GM23248 (cell line): ENCODE data around the gene PHACTR4. TPM values are rescaled to one million over a fixed set of nuclear protein-coding genes. Genes with fewer than 3 reads are reported as not detected.

Experiments used
- DNase-seq: peaks from one replicate; pipeline ENCODE4 v3.0.0-alpha.2; 2015
- H2AFZ ChIP-seq: fragments of 200-600 bp; sonication (generic); 2 replicates; pipeline ENCODE4 v1.6.1; 2016; ENCODE audit warnings: antibody characterized with exemption
- H3F3A ChIP-seq: fragments of 200-600 bp; sonication (generic); 2 replicates; pipeline ENCODE4 v1.6.1; 2016; ENCODE audit warnings: mild to moderate bottlenecking, antibody characterized with exemption, mixed run types; ENCODE audit not compliant: insufficient read depth
- H3K27ac ChIP-seq: fragments of 200-600 bp; sonication (generic); 2 replicates; pipeline ENCODE4 v1.5.1; 2016; ENCODE audit warnings: mild to moderate bottlenecking
- H3K27me3 ChIP-seq: fragments of 200-600 bp; sonication (generic); replicated peaks from 2 replicates; pipeline ENCODE4 v1.6.1; 2016; ENCODE audit warnings: mild to moderate bottlenecking; ENCODE audit not compliant: insufficient read depth
- H3K36me3 ChIP-seq: fragments of 200-600 bp; sonication (generic); 2 replicates; pipeline ENCODE4 v1.6.1; 2016; ENCODE audit warnings: low read depth, mild to moderate bottlenecking
- H3K4me1 ChIP-seq: fragments of 200-600 bp; sonication (generic); 2 replicates; pipeline ENCODE4 v1.6.1; 2016; ENCODE audit warnings: mild to moderate bottlenecking; ENCODE audit not compliant: insufficient read depth
- H3K4me2 ChIP-seq: fragments of 200-600 bp; sonication (generic); one replicate; pipeline ENCODE4 v1.6.1; 2016; ENCODE audit warnings: mild to moderate bottlenecking; ENCODE audit not compliant: unreplicated experiment
- H3K4me3 ChIP-seq: fragments of 200-600 bp; sonication (generic); 2 replicates; pipeline ENCODE4 v1.5.1; 2016; ENCODE audit warnings: mild to moderate bottlenecking
- H3K79me2 ChIP-seq: fragments of 200-600 bp; sonication (generic); 2 replicates; pipeline ENCODE4 v1.6.1; 2016; ENCODE audit warnings: mild to moderate bottlenecking; ENCODE audit not compliant: insufficient read depth
- H3K9ac ChIP-seq: fragments of 200-600 bp; sonication (generic); 2 replicates; pipeline ENCODE4 v1.6.1; 2016; ENCODE audit warnings: mild to moderate bottlenecking
- H3K9me2 ChIP-seq: fragments of 200-600 bp; sonication (generic); 2 replicates; pipeline ENCODE4 v1.6.1; 2016; ENCODE audit warnings: mixed run types, mild to moderate bottlenecking, moderate library complexity; ENCODE audit not compliant: insufficient read depth
- H3K9me3 ChIP-seq: fragments of 200-600 bp; sonication (generic); one replicate; pipeline ENCODE4 v1.6.1; 2017; ENCODE audit warnings: low read depth
- H4K20me1 ChIP-seq: fragments of 200-600 bp; sonication (generic); 2 replicates; pipeline ENCODE4 v1.6.0; 2016; ENCODE audit not compliant: insufficient read depth
- EZH2 ChIP-seq: fragments of 200-600 bp; sonication (generic); IDR thresholded peaks from 2 replicates; pipeline ENCODE4 v1.6.1; 2018; ENCODE audit warnings: antibody characterized with exemption, mild to moderate bottlenecking; ENCODE audit not compliant: insufficient read depth, poor library complexity, severe bottlenecking
- EZH2phosphoT487 ChIP-seq: fragments of 200-600 bp; sonication (generic); IDR thresholded peaks from 2 replicates; pipeline ENCODE4 v1.6.1; 2018; ENCODE audit warnings: antibody characterized with exemption, moderate library complexity, mild to moderate bottlenecking, low read depth; ENCODE audit not compliant: insufficient read depth
- WGBS, 2 experiments: methylation state at CpG; one replicate each; pipeline ENCODE4 v1.1.6; 2015 to 2017; ENCODE audit warnings: low lambda C conversion rate in 2 of 2, low coverage in 1 of 2; ENCODE audit errors: missing lambda C conversion rate in 2 of 2; 5-methylcytosine and 5-hydroxymethylcytosine counted together
- in situ Hi-C: fragments of 300-500 bp; cut with MboI; formaldehyde crosslinking; loops from 2 replicates; pipeline ENCODE4 v1.15.0; 2020
- polyA plus RNA-seq: library from polyadenylated mRNA; unstranded; fragments of >200 nt; fragmentation: Nextera tagmentation; extraction: Ambion mirVana; gene quantifications from 2 replicates; pipeline ENCODE4 v1.2.1, GENCODE V29; 2016
- total RNA-seq: library from RNA; depleted of rRNA; stranded (reverse); fragments of >200 nt; shearing (Covaris generic); gene quantifications from 2 replicates; pipeline ENCODE4 v1.2.3, GENCODE V29; 2014

The PHACTR4 gene
- total and polyA plus RNA-seq, 2 experiments from 2014 or later, result 5.2 to 14.3 TPM

DNA sequence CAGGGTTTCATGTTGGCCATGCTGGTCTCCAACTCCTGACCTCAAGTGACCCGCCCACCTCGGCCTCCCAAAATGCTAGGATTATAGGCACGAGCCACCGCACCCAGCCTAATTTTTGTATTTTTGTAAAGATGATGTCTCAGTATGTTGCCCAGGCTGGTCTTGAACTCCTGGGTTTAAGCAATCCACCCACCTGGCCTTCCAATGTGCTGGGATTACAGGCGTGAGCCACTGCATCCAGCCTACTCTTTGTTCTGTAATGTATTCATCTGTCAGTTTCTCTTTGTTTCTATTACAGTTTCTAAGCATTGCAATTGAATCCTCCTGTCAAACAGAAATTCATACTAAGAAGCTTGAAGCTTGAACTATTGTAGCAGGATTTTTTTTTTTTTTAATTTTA lies 81.5 kb downstream of the PHACTR4 start:
- no peaks in the 10 kb centered on the region for H3K9me3 ChIP-seq

DNA sequence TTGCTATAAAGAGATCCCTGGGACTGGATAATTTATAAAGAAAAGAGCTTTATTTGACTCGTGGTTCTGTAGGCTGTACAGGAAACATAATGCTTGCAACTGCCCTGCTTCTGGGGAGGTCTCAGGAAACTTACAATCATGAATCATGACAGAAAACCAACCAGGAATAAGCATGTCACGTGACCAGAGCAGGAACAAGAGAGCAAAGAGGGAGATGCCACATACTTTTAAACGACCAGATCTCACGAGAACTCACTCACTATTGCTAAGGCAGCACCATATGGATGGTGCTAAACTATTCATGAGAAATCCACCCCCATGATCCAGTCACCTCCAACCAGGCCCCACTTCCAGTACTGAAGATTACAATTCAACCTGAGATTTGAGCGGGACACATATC lies 86.5 kb downstream of the PHACTR4 start:
- H3K36me3 ChIP-seq, result no peaks in the 10 kb centered on the region
- H3K9me2 ChIP-seq, result no peaks in the 10 kb centered on the region
- TF ChIP-seq EZH2phosphoT487 (no peak), EZH2 (no peak)
- no peaks in the 10 kb centered on the region for H3K27me3 ChIP-seq
- no peaks in the 10 kb centered on the region for H4K20me1 ChIP-seq
- in situ Hi-C loops, result no loop called here
- peak overlapping the region; percentile 12; the same call in 1 of the 2 replicates for H3K27ac ChIP-seq
- H3F3A ChIP-seq, result 0 out of 2 replicates have a peak, but pooled peaks cover 5% of the 10 kb centered on the region
- 36 to 37% methylated on average over 5 of the region's 5 CpGs for WGBS, 2 experiments
- peak overlapping the region; percentile 6 for H3K4me2 ChIP-seq
- peaks cover 21% of the 10 kb centered on the region for H3K4me1 ChIP-seq
- H3K4me3 ChIP-seq, result no peak overlapping the region; the same call in 1 of the 2 replicates
- peak overlapping the region; percentile 19 for H2AFZ ChIP-seq
- H3K9ac ChIP-seq, result no peak overlapping the region
- no peaks in the 10 kb centered on the region for H3K9me3 ChIP-seq
- H3K79me2 ChIP-seq, result peaks cover 9% of the 10 kb centered on the region; the same call in 1 of the 2 replicates
- peak; percentile 77 for DNase-seq

More for the DNA sequence above, 81.5 kb downstream of the PHACTR4 start:
- Histone ChIP-seq H3F3A (0 out of 2 replicates have a peak, but pooled peaks cover 14% of the 10 kb centered on the region), H3K4me1 (peaks cover 15% of the 10 kb centered on the region), H3K27me3 (no peaks in the 10 kb centered on the region), H2AFZ (no peak overlapping the region), H3K9ac (no peak overlapping the region), H4K20me1 (no peaks in the 10 kb centered on the region), H3K4me3 (no peak overlapping the region), H3K9me2 (no peaks in the 10 kb centered on the region), H3K79me2 (peaks cover 22% of the 10 kb centered on the region), H3K36me3 (no peaks in the 10 kb centered on the region), H3K4me2 (no peak overlapping the region), H3K27ac (no peak overlapping the region)
- TF ChIP-seq EZH2 (no peak), EZH2phosphoT487 (no peak)
- no peak for DNase-seq
- 98 to 99% methylated on average over 5 of the region's 5 CpGs for WGBS, 2 experiments
- in situ Hi-C loops, result no loop called here

DNA sequence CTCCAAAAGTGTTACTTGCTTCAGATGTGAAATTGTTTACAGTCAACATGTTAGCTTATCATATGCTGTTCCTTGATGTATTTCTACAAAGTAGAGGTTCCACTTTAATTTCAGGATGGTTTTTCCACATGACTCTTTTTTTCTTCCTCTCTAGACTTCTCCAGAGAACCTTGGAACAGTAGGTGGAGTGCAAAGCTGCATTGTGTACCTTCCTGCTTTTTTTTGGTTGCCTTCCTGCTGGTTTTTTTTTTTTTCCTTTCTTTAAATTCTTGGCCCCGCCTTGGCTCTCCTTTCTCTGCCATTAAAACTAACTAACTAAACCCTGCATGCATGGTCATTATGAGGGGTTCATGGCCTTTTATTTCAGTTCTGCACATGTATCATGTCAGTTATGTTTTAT lies 88.1 kb downstream of the PHACTR4 start:
- 94 to 100% methylated on average over 1 of the region's 1 CpG for WGBS, 2 experiments
- no peak for TF ChIP-seq EZH2phosphoT487
- no peak for TF ChIP-seq EZH2
- no peak overlapping the region for H3K27ac ChIP-seq
- no peaks in the 10 kb centered on the region for H3K27me3 ChIP-seq
- H3F3A ChIP-seq, result 0 out of 2 replicates have a peak, but pooled peaks cover 5% of the 10 kb centered on the region
- DNase-seq, result no peak
- H2AFZ ChIP-seq, result no peak overlapping the region
- no peak overlapping the region for H3K4me3 ChIP-seq
- H3K79me2 ChIP-seq, result peaks cover 4% of the 10 kb centered on the region; the same call in 1 of the 2 replicates
- H3K4me1 ChIP-seq, result peaks cover 21% of the 10 kb centered on the region
- no peaks in the 10 kb centered on the region for H3K36me3 ChIP-seq
- in situ Hi-C loops, result no loop called here
- no peaks in the 10 kb centered on the region for H3K9me3 ChIP-seq
- no peak overlapping the region for H3K9ac ChIP-seq
- no peaks in the 10 kb centered on the region for H3K9me2 ChIP-seq
- no peak overlapping the region for H3K4me2 ChIP-seq
- H4K20me1 ChIP-seq, result no peaks in the 10 kb centered on the region

DNA sequence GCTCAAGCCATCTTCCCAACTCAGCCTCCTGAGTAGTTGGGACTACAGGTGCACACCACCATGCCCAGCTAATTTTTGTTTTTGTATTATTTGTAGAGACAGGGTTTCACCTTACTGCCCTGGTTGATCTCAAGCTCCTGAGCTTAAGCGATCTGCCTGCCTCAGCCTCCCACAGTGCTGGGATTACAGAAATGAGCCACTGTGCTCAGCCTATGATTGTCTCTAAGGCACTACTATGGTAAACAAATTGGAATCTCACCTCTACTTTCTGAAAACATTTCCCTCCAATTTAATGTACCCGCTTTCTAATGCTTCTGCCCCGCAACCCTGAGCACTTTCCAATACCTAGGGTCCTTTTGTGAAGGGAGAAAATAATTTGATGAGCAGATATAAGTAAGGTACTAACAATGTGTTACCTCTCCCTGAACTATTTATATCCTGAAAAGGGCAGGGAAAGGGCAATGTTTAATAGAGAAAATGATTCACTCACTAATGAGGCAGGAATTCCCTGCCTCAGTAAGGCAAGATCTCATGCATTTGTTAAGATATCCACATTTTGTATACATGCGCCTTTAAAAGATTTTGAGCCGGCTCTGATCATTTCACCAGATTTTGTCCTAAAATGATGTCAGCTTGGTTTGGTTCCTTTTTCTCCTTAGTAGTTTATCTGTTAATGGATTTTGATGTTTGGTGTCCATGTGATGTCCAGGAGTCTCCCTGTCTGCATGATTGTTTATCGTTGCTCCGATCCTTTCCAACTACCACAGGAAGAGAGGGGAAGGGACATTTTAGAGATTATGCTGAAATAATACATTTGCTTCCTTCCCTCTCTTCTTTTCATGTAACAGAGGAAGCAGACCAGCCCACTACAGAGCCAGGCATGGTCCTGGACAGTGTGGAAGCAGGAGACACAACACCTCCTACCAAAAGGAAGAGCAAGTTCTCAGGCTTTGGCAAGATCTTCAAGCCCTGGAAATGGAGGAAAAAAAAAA lies 89.0 kb downstream of the PHACTR4 start:
- peak; percentile 24 for DNase-seq
- H3K4me2 ChIP-seq, result no peak overlapping the region
- no peak overlapping the region for H3K4me3 ChIP-seq

More for the DNA sequence above, 89.0 kb downstream of the PHACTR4 start:
- H3K9me2 ChIP-seq, result no peaks in the 10 kb centered on the region
- H3K27me3 ChIP-seq, result no peaks in the 10 kb centered on the region
- H3K9me3 ChIP-seq, result no peaks in the 10 kb centered on the region
- peaks cover 4% of the 10 kb centered on the region; the same call in 1 of the 2 replicates for H3K79me2 ChIP-seq
- 0 out of 2 replicates have a peak, but pooled peaks cover 5% of the 10 kb centered on the region for H3F3A ChIP-seq
- WGBS, 2 experiments, result 92 to 94% methylated on average over 7 of the region's 7 CpGs
- H3K4me1 ChIP-seq, result peaks cover 21% of the 10 kb centered on the region
- no peaks in the 10 kb centered on the region for H4K20me1 ChIP-seq
- TF ChIP-seq EZH2phosphoT487 (no peak), EZH2 (no peak)
- H3K9ac ChIP-seq, result no peak overlapping the region
- H3K36me3 ChIP-seq, result no peaks in the 10 kb centered on the region
- no peak overlapping the region for H3K27ac ChIP-seq
- no peak overlapping the region for H2AFZ ChIP-seq
- in situ Hi-C loops, result no loop called here
